Endothelial cell of umbilical vein (primary cell): ENCODE data around the gene HPS6. TPM values are rescaled to one million over a fixed set of nuclear protein-coding genes. Genes with fewer than 3 reads are reported as not detected.

ENCODE experiments used
- BruUV-seq: library from RNA; stranded (reverse); fragments of 400-500 nt; replicated peaks from 2 replicates; lab custom pipeline; 2021; lab: Mats Ljungman, UMichigan
- CTCF ChIA-PET: fragments of 300-600, 350-600 bp; sonication (Branson Sonifier 250); formaldehyde crosslinking; loops from one replicate; lab custom pipeline; 2021; ENCODE audit warnings: antibody characterized with exemption, inconsistent platforms; lab: Charles Lee
- POLR2A ChIA-PET: fragments of 300-600, 350-600 bp; sonication (Branson Sonifier 250); formaldehyde crosslinking; loops from one replicate; lab custom pipeline; 2021; ENCODE audit warnings: antibody characterized with exemption, inconsistent platforms; lab: Charles Lee
- DNase-seq: peaks from one replicate; pipeline ENCODE4 v3.0.0-alpha.2; 2011; ENCODE audit warnings: low read depth, low spot score
- FAIRE-seq: peaks from 2 replicates; lab custom pipeline; 2011; peaks lifted over from hg19 to GRCh38; lab: Jason Lieb, UNC
- H2AFZ ChIP-seq: 2 replicates; pipeline ENCODE4 v1.6.0; 2012; ENCODE audit warnings: low read depth, low read length, control low read depth, inconsistent platforms
- H3K27ac ChIP-seq: 2 replicates; pipeline ENCODE4 v1.5.1; 2011; ENCODE audit warnings: low read depth, mild to moderate bottlenecking, control low read depth, low read length, moderate library complexity; ENCODE audit not compliant: insufficient read depth
- H3K27me3 ChIP-seq, 2 experiments: 2 replicates each; pipeline versions ENCODE4 v1.6.0 to v1.6.1; 2011; ENCODE audit warnings: low read length in 2 of 2, mixed read lengths in 1 of 2; ENCODE audit not compliant: control insufficient read depth in 2 of 2, insufficient read depth in 2 of 2
- H3K36me3 ChIP-seq, 2 experiments: 2 replicates in 1 of 2; 3 replicates in 1 of 2; pipeline ENCODE4 v1.5.1; 2011; ENCODE audit warnings: low read length in 2 of 2, mild to moderate bottlenecking in 1 of 2, moderate library complexity in 1 of 2; ENCODE audit not compliant: control insufficient read depth in 2 of 2, insufficient read depth in 2 of 2; ENCODE audit errors: extremely low read depth in 1 of 2
- H3K4me1 ChIP-seq: 3 replicates; pipeline ENCODE4 v1.5.1; 2011; ENCODE audit warnings: mild to moderate bottlenecking, low read length; ENCODE audit not compliant: control insufficient read depth, insufficient read depth; ENCODE audit errors: extremely low read depth
- H3K4me2 ChIP-seq: 2 replicates; pipeline ENCODE4 v1.6.1; 2011; ENCODE audit warnings: low read length, control low read depth, mixed read lengths; ENCODE audit not compliant: insufficient read depth
- H3K4me3 ChIP-seq, 3 experiments: fragments of 200-600 bp in 1 of 3; sonication (generic), shearing (Covaris generic) in 1 of 3; replicated peaks in 1 of 3; 2 replicates each; pipeline ENCODE4 v1.5.1; 2011 to 2016; ENCODE audit warnings: control low read depth in 3 of 3, low read length in 3 of 3, mild to moderate bottlenecking in 2 of 3, inconsistent platforms in 1 of 3, low read depth in 1 of 3, moderate library complexity in 1 of 3; ENCODE audit not compliant: insufficient read depth in 1 of 3
- H3K79me2 ChIP-seq: 2 replicates; pipeline ENCODE4 v1.6.0; 2012; ENCODE audit warnings: low read length, inconsistent platforms; ENCODE audit not compliant: control insufficient read depth, insufficient read depth
- H3K9ac ChIP-seq: replicated peaks from 2 replicates; pipeline ENCODE3; 2011; ENCODE audit warnings: low read length, control low read depth; ENCODE audit not compliant: insufficient read depth; ENCODE audit errors: extremely low read depth
- H3K9me1 ChIP-seq: replicated peaks from 3 replicates; pipeline ENCODE4 v1.6.0; 2011; ENCODE audit warnings: mild to moderate bottlenecking, low read length; ENCODE audit not compliant: control insufficient read depth, insufficient read depth; ENCODE audit errors: extremely low read depth
- H3K9me3 ChIP-seq: replicated peaks from 2 replicates; pipeline ENCODE4 v1.5.1; 2012; ENCODE audit warnings: low read length, inconsistent platforms; ENCODE audit not compliant: control insufficient read depth, insufficient read depth
- H4K20me1 ChIP-seq: replicated peaks from 2 replicates; pipeline ENCODE3; 2011; ENCODE audit warnings: mild to moderate bottlenecking, low read length; ENCODE audit not compliant: control insufficient read depth, insufficient read depth; ENCODE audit errors: extremely low read depth
- EZH2 ChIP-seq: IDR thresholded peaks from 2 replicates; pipeline ENCODE4 v1.6.1; 2012; ENCODE audit warnings: borderline replicate concordance, low read depth, mild to moderate bottlenecking, moderate library complexity, low read length, inconsistent platforms; ENCODE audit not compliant: severe bottlenecking
- FOS ChIP-seq: IDR thresholded peaks from 2 replicates; pipeline ENCODE4 v1.6.1; 2011; ENCODE audit warnings: mild to moderate bottlenecking, low read length, moderate library complexity, borderline replicate concordance; ENCODE audit not compliant: insufficient read depth
- GATA2 ChIP-seq: IDR thresholded peaks from 2 replicates; pipeline ENCODE4 v1.7.0; 2011; ENCODE audit warnings: low read depth, mild to moderate bottlenecking, moderate library complexity, mixed read lengths, low read length; ENCODE audit not compliant: insufficient read length, insufficient read depth
- JUN ChIP-seq: IDR thresholded peaks from 2 replicates; pipeline ENCODE4 v1.6.1; 2011; ENCODE audit warnings: borderline replicate concordance, low read depth; ENCODE audit not compliant: insufficient read length, insufficient read depth
- MAX ChIP-seq: IDR thresholded peaks from 2 replicates; pipeline ENCODE4 v1.6.1; 2011; ENCODE audit not compliant: insufficient read depth, insufficient read length
- MYC ChIP-seq: IDR thresholded peaks from one replicate; pipeline ENCODE4 v1.6.1; 2011; ENCODE audit warnings: mild to moderate bottlenecking, low read depth, low read length
- POLR2A ChIP-seq: IDR thresholded peaks from 2 replicates; pipeline ENCODE4 v1.6.1; 2012; ENCODE audit warnings: low read depth, mild to moderate bottlenecking, control low read depth, low read length
- POLR2AphosphoS5 ChIP-seq: IDR thresholded peaks from 2 replicates; pipeline ENCODE4 v1.6.1; 2012; ENCODE audit warnings: low read depth, mild to moderate bottlenecking, control low read depth, low read length, moderate library complexity; ENCODE audit not compliant: insufficient read depth
- dilution Hi-C: fragments of 300-500 bp; cut with MboI; formaldehyde crosslinking; loops from one replicate; pipeline ENCODE4 v1.15.0; 2019; ENCODE audit warnings: low sequenced_read_pairs; ENCODE audit not compliant: extremely low pct_ligation_motif_present
- intact Hi-C: fragments of 100-400 bp; cut with micrococcal nuclease; formaldehyde crosslinking; loops from one replicate; pipeline ENCODE4 v1.10.0; 2022
- polyA plus RNA-seq, 4 experiments: library from polyadenylated mRNA; depleted of rRNA in 3 of 4; stranded (reverse) in 3 of 4; unstranded in 1 of 4; fragments of >200 nt; gene quantifications; 2 replicates each; pipeline versions ENCODE4 v1.2.1 to v1.2.3, GENCODE V29; 2011 to 2012; ENCODE audit warnings: missing spikeins in 1 of 4
- total RNA-seq: library from RNA; stranded (reverse); gene quantifications from 2 replicates; pipeline ENCODE4 v1.2.3, GENCODE V29; 2021
- TF ChIP-seq, protein P1 (sequence below), 2 donors: IDR thresholded peaks; 1 replicate in 1 of 2; 2 replicates in 1 of 2; pipeline ENCODE4 v1.5.1; 2011; ENCODE audit warnings: low read length in 2 of 2, mild to moderate bottlenecking in 2 of 2, moderate library complexity in 2 of 2, control low read depth in 1 of 2, inconsistent platforms in 1 of 2, low read depth in 1 of 2; ENCODE audit not compliant: insufficient read depth in 1 of 2; ENCODE audit errors: extremely low read depth in 1 of 2

HPS6 gene
- total and polyA plus RNA-seq, 2 donors (not counting 3 experiments of a cell fraction or from before 2014, with no cell fraction given), result 9.3 to 18.5 TPM

DNA sequence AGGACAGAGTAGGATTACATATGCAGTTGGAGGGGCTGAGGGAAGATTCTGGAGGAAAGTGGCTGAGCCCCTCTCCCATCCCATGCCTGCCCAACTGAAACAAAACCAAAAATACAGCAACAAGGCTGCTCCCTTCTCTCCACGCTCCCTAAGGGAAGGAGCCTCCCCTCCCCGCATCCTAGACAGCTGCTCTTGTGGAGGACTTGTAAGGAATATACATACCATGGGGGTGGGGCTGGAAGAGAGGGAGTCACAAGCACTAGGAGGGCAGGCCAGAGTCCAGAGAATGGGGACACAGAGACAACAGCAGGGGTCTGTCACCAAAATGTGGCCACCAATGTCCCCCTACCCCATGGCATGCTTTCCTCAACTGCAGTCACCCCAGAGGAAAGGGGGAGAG, 41.8 kb downstream of the HPS6 start:
- Histone ChIP-seq H3K4me2 (no peak overlapping the region), H3K9me3 (no peaks in the 10 kb centered on the region), H2AFZ (no peak overlapping the region), H3K27me3 (no peaks in the 10 kb centered on the region), H3K9ac (no peak overlapping the region), H3K79me2 (peaks cover under 1% of the 10 kb centered on the region), H3K4me1 (peaks cover 9% of the 10 kb centered on the region), H3K9me1 (no peaks in the 10 kb centered on the region), H4K20me1 (no peaks in the 10 kb centered on the region), H3K36me3 (peaks cover 22 to 45% of the 10 kb centered on the region in 2 experiments), H3K27ac (no peak overlapping the region), H3K4me3 (no peak overlapping the region)
- BruUV-seq, result no TSS peak
- DNase-seq (no peak), FAIRE-seq (no peak)
- POLR2A ChIA-PET, result no interaction called here
- intact Hi-C loops (no loop called here), dilution Hi-C loops (no loop called here)
- CTCF ChIA-PET, result no interaction called here
- TF ChIP-seq MYC (no peak), EZH2 (no peak), MAX (no peak), POLR2A (no peak), FOS (no peak), GATA2 (no peak), JUN (no peak), POLR2AphosphoS5 (no peak)
- TF ChIP-seq, protein P1, sequence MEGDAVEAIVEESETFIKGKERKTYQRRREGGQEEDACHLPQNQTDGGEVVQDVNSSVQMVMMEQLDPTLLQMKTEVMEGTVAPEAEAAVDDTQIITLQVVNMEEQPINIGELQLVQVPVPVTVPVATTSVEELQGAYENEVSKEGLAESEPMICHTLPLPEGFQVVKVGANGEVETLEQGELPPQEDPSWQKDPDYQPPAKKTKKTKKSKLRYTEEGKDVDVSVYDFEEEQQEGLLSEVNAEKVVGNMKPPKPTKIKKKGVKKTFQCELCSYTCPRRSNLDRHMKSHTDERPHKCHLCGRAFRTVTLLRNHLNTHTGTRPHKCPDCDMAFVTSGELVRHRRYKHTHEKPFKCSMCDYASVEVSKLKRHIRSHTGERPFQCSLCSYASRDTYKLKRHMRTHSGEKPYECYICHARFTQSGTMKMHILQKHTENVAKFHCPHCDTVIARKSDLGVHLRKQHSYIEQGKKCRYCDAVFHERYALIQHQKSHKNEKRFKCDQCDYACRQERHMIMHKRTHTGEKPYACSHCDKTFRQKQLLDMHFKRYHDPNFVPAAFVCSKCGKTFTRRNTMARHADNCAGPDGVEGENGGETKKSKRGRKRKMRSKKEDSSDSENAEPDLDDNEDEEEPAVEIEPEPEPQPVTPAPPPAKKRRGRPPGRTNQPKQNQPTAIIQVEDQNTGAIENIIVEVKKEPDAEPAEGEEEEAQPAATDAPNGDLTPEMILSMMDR (IDR thresholded peaks at IDR 0.05; ENCODE audit: extremely low read depth in 1 of 2, insufficient read depth in 1 of 2, low read depth in 1 of 2, low read length in 2 of 2), result no peak
